ENCODE results near the gene SYNPO.

The SYNPO gene

DNA sequence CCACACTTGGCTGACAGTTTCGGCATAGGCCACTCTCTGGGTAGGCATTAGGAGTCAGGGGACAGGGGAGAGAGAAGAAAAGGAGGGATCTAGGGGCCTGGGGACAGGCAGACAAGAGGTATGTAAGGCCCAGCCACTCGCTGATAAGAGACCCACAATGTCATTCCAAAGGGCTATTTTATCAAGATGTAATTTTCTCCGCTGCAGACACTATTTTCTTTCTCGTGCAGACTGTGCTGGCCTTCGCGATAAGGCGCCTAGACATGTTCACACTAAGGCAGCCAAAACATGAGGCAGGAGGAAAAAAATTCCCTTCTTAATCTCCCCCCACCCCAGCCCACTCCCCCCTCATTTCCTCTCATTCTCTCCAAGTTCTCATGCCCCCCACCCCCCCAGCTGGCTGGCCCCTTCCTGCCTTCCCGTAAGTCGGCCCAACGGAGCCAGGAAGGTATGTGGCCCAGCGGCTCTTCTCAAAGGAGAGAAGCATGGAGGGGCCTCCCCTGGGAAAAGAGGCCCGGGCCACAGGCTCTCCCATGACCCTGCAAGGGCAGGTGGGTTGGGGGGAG, 44.9 kb upstream of the SYNPO start:
- no peak overlapping the region for H3K9ac ChIP-seq
- no peaks in the 10 kb centered on the region for H3K79me2 ChIP-seq (ENCODE audit: insufficient read depth, low read depth)
- H4K20me1 ChIP-seq (ENCODE audit: insufficient read depth) = no peaks in the 10 kb centered on the region
- no peaks in the 10 kb centered on the region for H3K4me1 ChIP-seq (ENCODE audit: low read depth, poor library complexity, severe bottlenecking)
- no peaks in the 10 kb centered on the region for H3K27me3 ChIP-seq (ENCODE audit: insufficient read depth, low read depth)
- no peak overlapping the region for H3K4me2 ChIP-seq
- TF ChIP-seq, protein P1, sequence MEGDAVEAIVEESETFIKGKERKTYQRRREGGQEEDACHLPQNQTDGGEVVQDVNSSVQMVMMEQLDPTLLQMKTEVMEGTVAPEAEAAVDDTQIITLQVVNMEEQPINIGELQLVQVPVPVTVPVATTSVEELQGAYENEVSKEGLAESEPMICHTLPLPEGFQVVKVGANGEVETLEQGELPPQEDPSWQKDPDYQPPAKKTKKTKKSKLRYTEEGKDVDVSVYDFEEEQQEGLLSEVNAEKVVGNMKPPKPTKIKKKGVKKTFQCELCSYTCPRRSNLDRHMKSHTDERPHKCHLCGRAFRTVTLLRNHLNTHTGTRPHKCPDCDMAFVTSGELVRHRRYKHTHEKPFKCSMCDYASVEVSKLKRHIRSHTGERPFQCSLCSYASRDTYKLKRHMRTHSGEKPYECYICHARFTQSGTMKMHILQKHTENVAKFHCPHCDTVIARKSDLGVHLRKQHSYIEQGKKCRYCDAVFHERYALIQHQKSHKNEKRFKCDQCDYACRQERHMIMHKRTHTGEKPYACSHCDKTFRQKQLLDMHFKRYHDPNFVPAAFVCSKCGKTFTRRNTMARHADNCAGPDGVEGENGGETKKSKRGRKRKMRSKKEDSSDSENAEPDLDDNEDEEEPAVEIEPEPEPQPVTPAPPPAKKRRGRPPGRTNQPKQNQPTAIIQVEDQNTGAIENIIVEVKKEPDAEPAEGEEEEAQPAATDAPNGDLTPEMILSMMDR (conservative IDR thresholded peaks at IDR 0.05; ENCODE audit: low read depth, low read length) = no peak
- no peak overlapping the region for H3K27ac ChIP-seq
- no peak overlapping the region for H3K4me3 ChIP-seq (IDR thresholded peaks at IDR 0.05; ENCODE audit: insufficient read depth, low read depth, low read length)
- no peak overlapping the region for H2AFZ ChIP-seq (ENCODE audit: low read depth)
- H3K36me3 ChIP-seq (ENCODE audit: insufficient read depth) = no peaks in the 10 kb centered on the region

DNA sequence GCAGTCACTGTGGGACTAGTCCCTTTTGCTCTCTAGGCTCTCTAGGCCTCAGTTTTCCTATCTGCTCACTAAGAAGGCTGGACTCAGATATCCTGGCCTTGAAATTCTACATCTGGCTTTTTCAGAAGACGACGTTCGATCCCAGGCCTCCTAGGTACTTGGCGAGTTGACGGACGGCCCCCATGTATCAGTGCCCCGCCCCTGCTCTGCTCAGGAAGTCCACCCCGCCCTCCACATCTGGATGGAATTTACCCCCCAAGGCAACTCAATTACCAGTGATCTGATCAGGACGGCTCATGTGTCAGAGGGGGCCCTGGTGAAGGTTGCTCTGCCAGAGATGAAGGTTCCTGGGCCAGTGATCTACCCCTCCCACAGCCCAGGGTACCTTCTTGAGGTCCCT, 44.1 kb upstream of the SYNPO start:
- H3K4me1 ChIP-seq (ENCODE audit: low read depth, poor library complexity, severe bottlenecking) = no peaks in the 10 kb centered on the region

DNA sequence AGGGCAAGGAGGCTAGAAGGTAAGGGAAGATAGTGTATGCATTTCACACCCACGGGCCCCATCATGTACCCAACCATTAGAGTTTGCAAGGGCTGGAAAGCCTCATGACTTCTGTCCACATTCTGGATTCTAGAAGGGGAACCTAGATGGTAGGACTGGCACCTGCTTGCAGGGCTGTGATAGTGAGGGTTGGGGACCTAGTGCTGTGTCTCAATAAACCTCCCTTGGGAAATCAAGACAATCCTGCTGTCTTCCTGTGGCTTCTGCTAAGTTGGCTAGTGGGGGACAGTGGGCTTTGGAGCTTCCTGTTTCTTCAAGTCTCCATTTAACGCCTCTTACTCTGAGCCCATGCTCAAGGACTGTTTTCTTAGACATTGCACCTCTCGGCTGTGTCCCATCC, 43.6 kb upstream of the SYNPO start:
- no peaks in the 10 kb centered on the region for H3K36me3 ChIP-seq (ENCODE audit: insufficient read depth)
- TF ChIP-seq, protein P1 (conservative IDR thresholded peaks at IDR 0.05; ENCODE audit: low read depth, low read length) = no peak
- no peaks in the 10 kb centered on the region for H3K4me1 ChIP-seq (ENCODE audit: low read depth, poor library complexity, severe bottlenecking)
- no peak overlapping the region for H3K4me2 ChIP-seq
- no peak overlapping the region for H3K27ac ChIP-seq
- H3K4me3 ChIP-seq (IDR thresholded peaks at IDR 0.05; ENCODE audit: insufficient read depth, low read depth, low read length) = no peak overlapping the region
- no peaks in the 10 kb centered on the region for H3K27me3 ChIP-seq (ENCODE audit: insufficient read depth, low read depth)
- H3K79me2 ChIP-seq (ENCODE audit: insufficient read depth, low read depth) = no peaks in the 10 kb centered on the region
- H4K20me1 ChIP-seq (ENCODE audit: insufficient read depth) = no peaks in the 10 kb centered on the region
- no peak overlapping the region for H3K9ac ChIP-seq
- no peak overlapping the region for H2AFZ ChIP-seq (ENCODE audit: low read depth)

More for the DNA sequence above, 44.1 kb upstream of the SYNPO start:
- Histone ChIP-seq H3K4me3 (IDR thresholded peaks at IDR 0.05; ENCODE audit: insufficient read depth, low read depth, low read length) (no peak overlapping the region), H3K27me3 (ENCODE audit: insufficient read depth, low read depth) (no peaks in the 10 kb centered on the region), H3K27ac (no peak overlapping the region), H4K20me1 (ENCODE audit: insufficient read depth) (no peaks in the 10 kb centered on the region), H3K36me3 (ENCODE audit: insufficient read depth) (no peaks in the 10 kb centered on the region), H3K79me2 (ENCODE audit: insufficient read depth, low read depth) (no peaks in the 10 kb centered on the region), H3K9ac (no peak overlapping the region), H3K4me2 (no peak overlapping the region), H2AFZ (ENCODE audit: low read depth) (no peak overlapping the region)
- TF ChIP-seq, protein P1 (conservative IDR thresholded peaks at IDR 0.05; ENCODE audit: low read depth, low read length) = no peak

DNA sequence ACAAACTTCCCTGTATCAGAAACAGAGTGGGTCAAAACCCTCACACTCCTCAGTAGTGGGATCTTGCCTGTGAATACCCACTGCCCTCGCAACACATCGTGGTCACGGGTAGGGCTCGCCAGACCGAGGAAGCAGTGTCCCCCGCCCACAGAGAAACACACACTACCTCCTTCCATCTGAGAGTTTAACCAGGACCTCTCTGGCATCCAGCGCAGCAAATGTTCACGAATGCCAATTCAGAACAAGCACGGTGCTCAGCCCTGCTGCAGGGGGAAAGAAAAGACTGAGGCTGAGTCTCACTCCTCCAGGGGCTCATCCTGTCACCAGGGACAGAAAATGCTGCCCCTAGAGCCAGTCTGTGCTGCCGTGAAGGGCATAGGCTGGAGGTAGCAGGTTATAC, 42.5 kb upstream of the SYNPO start:
- Histone ChIP-seq H3K4me2 (no peak overlapping the region), H3K4me3 (IDR thresholded peaks at IDR 0.05; ENCODE audit: insufficient read depth, low read depth, low read length) (no peak overlapping the region), H3K9ac (no peak overlapping the region), H4K20me1 (ENCODE audit: insufficient read depth) (no peaks in the 10 kb centered on the region), H3K79me2 (ENCODE audit: insufficient read depth, low read depth) (no peaks in the 10 kb centered on the region), H3K4me1 (ENCODE audit: low read depth, poor library complexity, severe bottlenecking) (no peaks in the 10 kb centered on the region), H3K36me3 (ENCODE audit: insufficient read depth) (no peaks in the 10 kb centered on the region), H3K27ac (no peak overlapping the region), H2AFZ (ENCODE audit: low read depth) (no peak overlapping the region), H3K27me3 (ENCODE audit: insufficient read depth, low read depth) (no peaks in the 10 kb centered on the region)
- TF ChIP-seq, protein P1 (conservative IDR thresholded peaks at IDR 0.05; ENCODE audit: low read depth, low read length) = no peak

Data from KMS-11 (cell line).